ENCODE data around the gene DLG2.

Gene DLG2

GRCh38 chr11:84607975-84608836 lies 1018.9 kb downstream of the DLG2 start:
- DNase-seq: no peak

- no peak for DNase-seq
These were observed 1032.5 kb downstream of the DLG2 start for GRCh38 chr11:84594602-84595001.

GRCh38 chr11:84590106-84590505 lies 1037.0 kb downstream of the DLG2 start:
- DNase-seq: no peak

DNA sequence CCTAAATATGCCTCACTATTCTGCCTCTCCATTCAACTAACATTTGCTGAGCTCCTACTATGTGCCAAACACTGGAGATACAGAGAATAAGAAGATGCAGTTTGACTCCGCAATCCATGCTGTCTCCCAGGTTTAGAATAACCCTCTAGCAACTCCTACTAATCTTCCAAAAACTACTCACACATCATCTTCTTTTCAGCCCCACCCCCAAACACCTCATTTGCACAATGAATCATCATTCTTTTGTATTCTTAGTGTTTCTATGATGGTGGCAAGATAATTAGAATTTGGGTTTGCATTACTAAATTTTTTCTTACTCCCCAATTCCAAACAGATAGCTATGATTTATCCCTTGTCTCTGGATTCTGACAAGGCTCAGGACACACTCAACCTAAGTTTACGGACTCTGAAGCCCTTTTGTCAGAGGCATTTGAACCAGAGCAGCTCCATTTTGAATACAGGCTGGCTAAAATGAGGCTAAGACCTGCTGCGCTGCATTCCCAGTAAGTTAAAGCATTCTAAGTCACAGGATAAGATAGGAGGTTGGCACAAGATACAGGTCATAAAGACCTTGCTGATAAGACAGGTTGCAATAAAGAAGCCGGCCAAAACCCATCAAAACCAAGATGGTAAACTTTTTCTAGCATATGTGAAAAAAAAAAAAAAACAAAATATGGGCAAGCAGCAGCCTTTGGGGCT lies 1038.9 kb downstream of the DLG2 start:
- no peak for DNase-seq

DNA sequence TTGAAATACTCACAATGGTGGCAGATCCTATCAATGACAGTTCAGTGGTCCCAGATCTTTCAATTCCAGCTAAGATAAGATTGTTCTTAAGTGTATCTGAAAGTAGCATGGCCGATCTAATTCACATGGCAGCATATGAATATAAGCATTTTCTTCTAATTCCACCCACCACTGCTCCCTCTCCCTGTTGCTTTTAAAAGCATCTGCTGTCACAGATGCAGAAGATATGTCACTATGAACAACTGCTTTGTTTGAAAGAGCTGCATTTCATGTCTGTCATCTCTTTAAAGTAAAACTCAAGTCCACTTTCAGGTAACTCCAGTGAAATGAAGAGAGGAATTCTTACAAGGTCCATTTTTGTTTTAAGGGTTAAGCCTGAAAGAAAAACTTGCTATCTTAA lies 1044.0 kb downstream of the DLG2 start:
- DNase-seq: no peak

DNA sequence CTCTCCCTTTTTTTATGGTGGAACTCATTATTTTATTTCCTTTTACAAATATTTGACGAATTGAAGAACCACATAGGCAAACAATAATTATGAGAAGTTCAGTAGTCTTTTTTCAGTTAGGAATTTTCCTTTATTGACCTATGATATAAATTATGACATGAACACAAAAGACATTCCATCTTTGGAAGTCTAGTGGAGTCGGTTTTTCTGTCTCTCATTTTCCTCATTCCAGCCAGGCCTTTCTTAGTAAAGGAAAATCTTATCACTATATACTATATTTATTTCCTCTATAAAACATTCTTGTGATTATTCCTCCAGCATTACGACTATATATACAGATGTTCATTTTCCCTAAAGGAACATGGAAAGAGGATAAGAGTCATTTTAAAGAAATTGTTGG lies 1046.1 kb downstream of the DLG2 start:
- DNase-seq: no peak

DNA sequence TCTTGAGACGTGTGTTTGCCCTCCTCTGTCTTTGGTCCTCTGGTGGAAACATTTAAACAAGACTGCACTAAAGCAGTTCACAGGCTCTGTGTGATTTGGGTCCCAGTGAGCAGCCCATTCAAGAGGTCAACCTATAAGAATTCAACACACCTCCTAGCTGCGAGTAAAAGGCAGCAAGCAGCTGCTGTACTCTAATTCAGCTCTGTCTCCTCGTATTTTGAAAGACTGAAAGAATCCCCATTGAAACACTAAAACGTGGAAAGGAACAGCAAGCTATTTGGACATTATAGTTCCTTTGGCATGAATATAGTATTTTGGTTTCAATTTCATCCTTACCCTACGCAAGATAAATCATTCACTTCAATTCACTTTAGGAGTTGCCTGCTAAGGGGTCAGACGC lies 1046.7 kb downstream of the DLG2 start:
- DNase-seq: no peak

- no peak for DNase-seq
These were observed 1053.3 kb downstream of the DLG2 start for GRCh38 chr11:84573868-84574267.

GRCh38 chr11:84566671-84567070 lies 1060.5 kb downstream of the DLG2 start:
- DNase-seq: no peak

DNA sequence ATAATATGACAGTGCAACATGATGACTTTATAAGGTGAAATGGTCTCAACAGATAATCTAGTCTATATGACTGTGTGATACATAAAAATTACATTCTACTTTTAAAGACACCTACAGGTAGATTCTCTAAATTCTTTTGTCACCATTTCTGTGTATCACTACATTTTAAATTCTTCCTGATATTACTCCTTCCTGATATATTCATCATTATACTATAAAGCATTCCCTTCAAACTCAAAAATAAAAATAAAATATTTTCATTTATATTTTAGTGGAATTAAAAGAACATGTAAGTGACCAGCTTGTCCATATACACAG lies 1062.3 kb downstream of the DLG2 start:
- DNase-seq: no peak

DNA sequence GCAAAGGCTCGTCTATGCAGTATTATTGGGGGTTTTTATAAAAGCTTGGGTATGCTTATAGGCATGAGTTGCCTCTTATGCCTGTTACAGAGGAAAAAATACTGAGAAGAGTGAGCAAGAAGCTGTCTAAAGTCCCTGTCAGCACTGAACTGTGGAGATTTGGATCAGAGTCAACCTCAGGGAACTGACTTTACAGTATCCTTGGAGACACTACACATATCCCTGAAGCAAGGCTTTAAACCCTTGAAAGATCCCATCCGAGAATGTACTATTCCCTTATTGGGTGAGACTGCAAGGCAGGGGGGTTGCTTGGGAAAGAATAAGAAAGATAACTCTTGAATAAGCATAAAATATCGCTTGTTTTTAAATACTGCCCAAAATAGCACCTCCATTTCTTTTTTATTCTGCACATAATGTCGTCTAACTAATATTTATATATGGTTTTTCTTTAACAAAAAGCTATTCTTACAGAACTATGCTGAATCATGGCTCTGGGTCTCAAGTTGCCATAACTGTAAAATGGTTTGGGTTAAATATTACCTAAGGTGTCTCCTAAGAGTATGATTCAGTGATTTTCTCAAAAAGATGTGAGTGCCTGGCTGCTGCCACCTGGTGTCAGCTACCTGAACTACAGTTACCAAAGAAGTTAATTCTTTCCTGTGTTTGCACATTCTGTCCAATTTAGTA lies 1062.8 kb downstream of the DLG2 start:
- no peak for DNase-seq

DNA sequence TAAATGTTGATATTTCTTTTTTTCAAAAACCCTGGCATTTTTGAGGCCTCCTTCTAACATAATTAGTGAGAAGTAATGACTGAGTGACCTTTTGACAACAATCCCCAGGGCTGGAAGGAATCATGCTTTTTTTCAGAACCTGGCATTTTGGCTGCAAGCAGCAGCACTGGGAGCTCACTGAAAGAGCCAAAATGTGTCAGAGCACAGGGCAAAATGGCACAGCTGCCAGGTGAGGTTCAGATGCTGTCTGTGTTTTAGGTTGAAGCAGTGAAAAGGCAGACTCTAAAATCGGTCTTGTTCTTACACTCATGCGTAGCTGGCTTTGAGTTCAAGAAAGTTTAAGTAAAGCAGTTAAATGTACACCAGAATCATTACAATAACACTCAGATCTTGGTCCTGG lies 1063.8 kb downstream of the DLG2 start:
- DNase-seq: no peak

- no peak for DNase-seq
These were observed 1066.9 kb downstream of the DLG2 start for GRCh38 chr11:84560206-84560605.

DNA sequence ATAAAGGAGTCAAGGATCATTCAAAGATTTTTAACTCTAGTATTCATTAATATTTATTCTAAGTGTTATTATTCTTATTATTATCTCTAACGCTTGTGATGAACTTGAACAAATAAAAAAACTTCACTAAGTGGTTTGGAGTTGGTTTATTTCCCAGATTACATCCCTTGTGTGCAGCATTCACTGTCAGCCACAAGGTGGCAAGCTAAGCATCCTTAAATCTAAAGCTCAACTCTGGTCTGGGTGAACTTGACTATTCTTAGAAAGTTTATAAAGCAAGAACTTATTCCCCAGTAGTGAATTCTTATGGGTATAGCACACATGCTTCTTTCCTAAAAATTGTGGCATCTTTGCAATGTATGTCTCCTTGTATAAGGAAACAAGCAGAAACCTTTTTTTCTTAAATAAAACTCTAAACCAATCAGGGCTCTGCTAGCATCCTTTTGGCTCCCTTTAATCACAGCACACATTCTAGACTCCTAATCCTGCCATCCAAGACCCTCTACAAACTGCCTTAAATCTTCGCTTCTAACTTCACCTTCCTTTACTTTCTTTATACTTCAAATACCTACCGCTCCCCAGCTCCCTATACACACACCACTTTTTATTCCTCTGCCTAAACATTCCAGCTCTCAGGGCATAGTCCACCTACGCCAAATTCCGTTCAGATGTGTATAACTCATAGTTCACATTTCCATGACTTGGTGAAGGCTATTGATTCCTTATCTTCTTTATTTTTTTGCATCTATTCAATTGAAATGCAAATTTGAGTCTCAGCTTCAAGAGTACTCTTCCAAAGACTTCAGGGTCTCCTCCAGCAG lies 1068.8 kb downstream of the DLG2 start:
- no peak for DNase-seq

GRCh38 chr11:84552791-84553190 lies 1074.4 kb downstream of the DLG2 start:
- no peak for DNase-seq

GRCh38 chr11:84549217-84549616 lies 1077.9 kb downstream of the DLG2 start:
- no peak for DNase-seq

- DNase-seq: no peak
These were observed 1082.6 kb downstream of the DLG2 start for GRCh38 chr11:84544566-84544965.

GRCh38 chr11:84543367-84544159 lies 1083.6 kb downstream of the DLG2 start:
- DNase-seq: no peak

GRCh38 chr11:84541731-84542340 lies 1085.3 kb downstream of the DLG2 start:
- DNase-seq: no peak

- DNase-seq: no peak
These were observed 1090.7 kb downstream of the DLG2 start for GRCh38 chr11:84536456-84536855.

DNA sequence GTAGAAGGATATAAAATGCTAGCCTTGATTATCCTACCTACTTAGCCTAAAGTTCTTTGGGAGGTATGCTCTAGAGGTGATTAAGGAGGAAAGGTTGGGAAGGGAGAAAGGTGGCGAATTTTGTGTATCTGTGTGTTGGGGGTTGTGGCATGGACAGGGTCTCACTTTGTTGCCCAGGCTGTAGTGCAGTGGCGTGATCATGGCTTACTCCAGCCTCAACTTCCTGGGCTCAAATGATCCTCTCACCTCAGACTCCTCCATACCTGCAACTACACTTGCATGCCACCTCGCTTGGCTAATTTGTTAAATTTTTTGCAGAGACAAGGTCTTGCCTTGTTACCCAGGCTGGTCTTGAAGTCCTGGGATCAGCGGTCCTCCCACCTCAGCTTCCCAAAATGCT lies 1094.8 kb downstream of the DLG2 start:
- no peak for DNase-seq

- DNase-seq: no peak
These were observed 1100.9 kb downstream of the DLG2 start for GRCh38 chr11:84526250-84526649.

Data from activated effector memory CD4-positive, alpha-beta T cell treated with Interleukin-2 at 50 U/mL for 16 hours (primary cell).